ENCODE results near the gene MYO18A.
"Not testable (repeated sequence)": the region's sequence is repeated elsewhere in the genome, so short reads cannot be mapped to it uniquely, and the experiment has no call there.

Gene MYO18A

GRCh38 chr17:29180034-29180787 lies at the start of gene MYO18A:
TSS of gene MYO18A (minus strand) at chr17:29180398. CDS start at chr17:29166940, 13,458 bp downstream.
- DNase-seq = peak; percentile 64

GRCh38 chr17:29225396-29225795 lies 45.2 kb upstream of the MYO18A start:
- DNase-seq = no peak

GRCh38 chr17:29221338-29221737 lies 41.1 kb upstream of the MYO18A start:
- not testable (repeated sequence) for DNase-seq

- peak; percentile 41 for DNase-seq
Observed at GRCh38 chr17:29219378-29220047, 39.3 kb upstream of the MYO18A start.

- DNase-seq = no peak
Observed at GRCh38 chr17:29216856-29217255, 36.7 kb upstream of the MYO18A start.

GRCh38 chr17:29216181-29216580 lies 36.0 kb upstream of the MYO18A start:
- no peak for DNase-seq

GRCh38 chr17:29215717-29216116 lies 35.5 kb upstream of the MYO18A start:
- DNase-seq = no peak

GRCh38 chr17:29215174-29215573 lies 35.0 kb upstream of the MYO18A start:
- no peak for DNase-seq

- DNase-seq = no peak
Observed at GRCh38 chr17:29214215-29215146, 34.3 kb upstream of the MYO18A start.

GRCh38 chr17:29212681-29213121 lies 32.5 kb upstream of the MYO18A start:
- DNase-seq = no peak

- no peak for DNase-seq
Observed at GRCh38 chr17:29212094-29212631, 32.0 kb upstream of the MYO18A start.

GRCh38 chr17:29210879-29211278 lies 30.7 kb upstream of the MYO18A start:
- no peak for DNase-seq

- no peak for DNase-seq
Observed at GRCh38 chr17:29209073-29209472, 28.9 kb upstream of the MYO18A start.

GRCh38 chr17:29207975-29208374 lies 27.8 kb upstream of the MYO18A start:
- DNase-seq = no peak

- no peak for DNase-seq
Observed at GRCh38 chr17:29205047-29205446, 24.8 kb upstream of the MYO18A start.

- not testable (repeated sequence) for DNase-seq
Observed at GRCh38 chr17:29204068-29204804, 24.0 kb upstream of the MYO18A start.

GRCh38 chr17:29197516-29198272 lies 17.5 kb upstream of the MYO18A start:
- DNase-seq = no peak

- no peak for DNase-seq
Observed at GRCh38 chr17:29196769-29197515, 16.7 kb upstream of the MYO18A start.

- no peak for DNase-seq
Observed at GRCh38 chr17:29195465-29196081, 15.4 kb upstream of the MYO18A start.

- DNase-seq = no peak
Observed at GRCh38 chr17:29194669-29195068, 14.5 kb upstream of the MYO18A start.

All from NCI-H510A treated with DMSO at 0.1 percent for 48 hours (cell line).